Activated CD8-positive, alpha-beta T cell treated with anti-CD3 and anti-CD28 coated beads for 36 hours (primary cell): ENCODE measurements around the gene ABCC8. TPM values are rescaled to one million over a fixed set of nuclear protein-coding genes. Genes with fewer than 3 reads are reported as not detected.
"Not testable (repeated sequence)": the region's sequence is repeated elsewhere in the genome, so short reads cannot be mapped to it uniquely, and the experiment has no call there.

ENCODE experiments used
- ATAC-seq: fragments of 200-7000 bp; cut with Tn5 transposase; one replicate; pipeline ENCODE4 v1.10.0; 2021; ENCODE audit warnings: mild to moderate bottlenecking, moderate library complexity
- CTCF ChIA-PET: fragments of 350-600 bp; sonication (Branson Sonifier 250); formaldehyde crosslinking; loops from one replicate; lab custom pipeline; 2021; ENCODE audit warnings: antibody characterized with exemption; lab: Charles Lee
- POLR2A ChIA-PET: fragments of 350-600 bp; sonication (Branson Sonifier 250); formaldehyde crosslinking; loops from one replicate; lab custom pipeline; 2021; ENCODE audit warnings: antibody characterized with exemption; lab: Charles Lee
- DNase-seq: peaks from one replicate; pipeline ENCODE4 v3.0.0-alpha.2; 2020
- H3K27ac Mint-ChIP-seq: one replicate; pipeline ENCODE4 v1.8.0; 2021; ENCODE audit warnings: mild to moderate bottlenecking, mixed read lengths
- H3K27me3 Mint-ChIP-seq: one replicate; pipeline ENCODE4 v1.8.0; 2021; ENCODE audit warnings: mixed read lengths
- H3K36me3 Mint-ChIP-seq: one replicate; pipeline ENCODE4 v1.8.0; 2021; ENCODE audit warnings: low read depth, mixed read lengths
- H3K4me1 Mint-ChIP-seq: one replicate; pipeline ENCODE4 v1.8.0; 2021; ENCODE audit warnings: low read depth, mixed read lengths
- H3K4me3 Mint-ChIP-seq: one replicate; pipeline ENCODE4 v1.8.0; 2021; ENCODE audit warnings: mild to moderate bottlenecking, moderate library complexity, mixed read lengths
- H3K9me3 Mint-ChIP-seq: one replicate; pipeline ENCODE4 v1.8.0; 2021; ENCODE audit warnings: mixed read lengths
- CTCF ChIP-seq: fragments of 200-600 bp; IDR thresholded peaks from one replicate; pipeline ENCODE4 v1.8.0; 2022; ENCODE audit warnings: antibody characterized with exemption, mild to moderate bottlenecking
- intact Hi-C: fragments of 100-400 bp; cut with micrococcal nuclease; formaldehyde crosslinking; loops from one replicate; pipeline ENCODE4 v1.10.0; 2022
- total RNA-seq, 2 experiments: library from RNA; stranded (reverse); gene quantifications; one replicate each; pipeline ENCODE4 v1.2.3, GENCODE V29; 2021

The ABCC8 gene
- total RNA-seq, 2 experiments from 2014 or later = not detected

- CTCF ChIA-PET = interaction anchor here (1.3 to 1.8 kb wide), 3 partner anchors 13 to 47 kb away, joined by 3 to 7 read pairs (median 5); no protein-coding TSS in a partner anchor
Observed at GRCh38 chr11:17431139-17431538, 45.5 kb downstream of the ABCC8 start.

DNA sequence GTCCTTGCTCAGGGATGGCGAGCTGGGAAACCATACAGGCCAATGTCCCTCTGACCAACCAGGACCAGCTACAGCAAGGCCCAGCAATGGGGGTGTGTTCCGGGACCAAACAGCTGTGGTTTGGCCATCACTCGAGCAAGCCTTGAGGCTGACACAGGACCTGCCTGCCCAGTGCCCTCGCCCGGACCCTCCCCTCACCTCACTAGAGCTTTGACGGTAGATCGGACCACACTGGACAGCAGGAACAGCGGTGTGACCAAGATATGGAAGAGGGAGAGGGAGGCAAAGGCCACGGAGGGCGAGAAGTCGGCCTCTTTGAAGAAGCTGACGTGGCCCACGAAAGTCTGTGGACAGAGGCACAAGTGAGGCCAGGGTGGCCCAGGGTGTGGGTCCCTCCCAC lies 46.0 kb downstream of the ABCC8 start:
- H3K27me3 Mint-ChIP-seq = peaks cover 8% of the 10 kb centered on the region
- no peaks in the 10 kb centered on the region for H3K4me1 Mint-ChIP-seq
- H3K36me3 Mint-ChIP-seq = no peaks in the 10 kb centered on the region
- CTCF ChIA-PET = interaction anchor here (1.7 to 1.8 kb wide), 2 partner anchors 12 to 47 kb away, joined by 5 to 7 read pairs; no protein-coding TSS in a partner anchor
- no peak overlapping the region for H3K4me3 Mint-ChIP-seq
- intact Hi-C loops = no loop called here
- POLR2A ChIA-PET = no interaction called here
- TF ChIP-seq CTCF = no peak
- ATAC-seq = no peak
- H3K9me3 Mint-ChIP-seq = no peaks in the 10 kb centered on the region
- DNase-seq = no peak
- no peak overlapping the region for H3K27ac Mint-ChIP-seq

More at GRCh38 chr11:17431139-17431538, 45.5 kb downstream of the ABCC8 start:
- intact Hi-C loops = no loop called here
- no peak overlapping the region for H3K4me3 Mint-ChIP-seq
- no peak for DNase-seq
- no peaks in the 10 kb centered on the region for H3K36me3 Mint-ChIP-seq
- no peak for TF ChIP-seq CTCF
- ATAC-seq = no peak
- no peaks in the 10 kb centered on the region for H3K4me1 Mint-ChIP-seq
- POLR2A ChIA-PET = no interaction called here
- no peaks in the 10 kb centered on the region for H3K9me3 Mint-ChIP-seq
- peaks cover 6% of the 10 kb centered on the region for H3K27me3 Mint-ChIP-seq
- H3K27ac Mint-ChIP-seq = no peak overlapping the region

DNA sequence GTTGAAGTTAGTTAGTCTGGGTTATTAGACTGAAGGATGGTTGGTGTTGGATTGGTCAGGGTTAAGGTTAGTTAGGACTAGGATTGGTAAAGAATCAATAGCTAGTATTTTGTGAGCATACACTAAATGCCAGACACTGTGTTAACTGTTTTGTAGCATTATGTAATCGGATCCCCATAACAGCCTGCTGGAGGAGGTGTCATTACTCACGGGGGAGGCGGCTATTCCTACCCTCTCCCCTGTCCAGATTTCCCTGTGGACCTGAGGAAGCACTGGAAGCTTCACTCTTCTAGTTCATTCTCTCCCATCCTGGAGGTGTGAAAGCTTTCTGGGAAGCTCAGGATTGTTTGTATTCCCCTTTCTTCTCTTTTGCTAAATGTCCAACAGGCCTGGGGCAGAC lies 47.7 kb downstream of the ABCC8 start:
- ChIA-PET POLR2A (no interaction called here), CTCF (interaction anchor here (1.3 to 1.8 kb wide), 2 partner anchors 9 to 40 kb away, joined by 3 to 5 read pairs; partner anchors contain the start of gene KCNJ11)

DNA sequence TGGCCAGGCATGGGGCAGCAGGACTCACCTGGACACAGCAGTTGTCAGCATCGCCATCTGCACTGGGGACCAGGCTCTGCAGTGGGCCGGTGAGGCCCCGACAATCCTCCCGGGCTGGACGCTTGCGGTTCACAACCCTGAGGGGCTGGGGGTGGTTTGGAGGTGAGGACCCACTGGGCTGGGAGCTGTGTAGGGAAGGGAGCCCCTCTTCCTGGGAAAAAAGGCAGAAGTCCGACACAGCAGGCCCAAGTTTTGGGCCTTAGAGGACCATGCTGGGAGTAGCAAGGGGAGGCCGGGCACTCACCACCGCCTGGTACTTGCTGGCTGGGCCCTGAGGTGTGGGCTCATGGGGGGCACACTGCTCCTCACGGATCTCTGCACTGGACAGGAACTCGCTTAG lies 48.4 kb downstream of the ABCC8 start:
- ChIA-PET CTCF (interaction anchor here (1.8 kb wide), 1 partner anchor 8 kb away, joined by 5 read pairs; no protein-coding TSS in a partner anchor), POLR2A (no interaction called here)
- Mint-ChIP-seq H3K4me1 (no peaks in the 10 kb centered on the region), H3K27me3 (peaks cover 8% of the 10 kb centered on the region), H3K9me3 (no peaks in the 10 kb centered on the region), H3K27ac (no peak overlapping the region), H3K4me3 (no peak overlapping the region), H3K36me3 (no peaks in the 10 kb centered on the region)
- DNase-seq (no peak), ATAC-seq (no peak)
- TF ChIP-seq CTCF = no peak
- intact Hi-C loops = no loop called here

More for the DNA sequence above, 47.7 kb downstream of the ABCC8 start:
- intact Hi-C loops = no loop called here
- Mint-ChIP-seq H3K36me3 (no peaks in the 10 kb centered on the region), H3K27me3 (peaks cover 8% of the 10 kb centered on the region), H3K4me1 (no peaks in the 10 kb centered on the region), H3K9me3 (no peaks in the 10 kb centered on the region), H3K27ac (no peak overlapping the region), H3K4me3 (no peak overlapping the region)
- no peak for ATAC-seq
- no peak for DNase-seq
- no peak for TF ChIP-seq CTCF

DNA sequence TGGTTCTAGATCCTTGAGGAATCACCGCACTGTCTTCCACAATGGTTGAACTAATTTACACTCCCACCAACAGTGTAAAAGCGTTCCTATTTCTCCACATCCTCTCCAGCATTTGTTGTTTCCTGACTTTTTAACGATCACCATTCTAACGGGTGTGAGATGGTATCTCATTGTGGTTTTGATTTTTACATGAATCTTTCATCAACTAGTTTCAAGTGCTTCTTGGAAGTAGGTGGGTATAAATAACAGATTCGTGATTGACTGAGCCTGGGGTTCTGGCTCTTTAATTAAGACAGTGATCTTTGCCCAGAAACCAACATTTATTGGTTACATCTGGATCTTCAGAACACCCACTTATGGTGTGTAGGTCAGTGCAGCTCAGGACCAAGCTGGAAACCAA lies 50.4 kb downstream of the ABCC8 start:
- intact Hi-C loops, DNase-seq, H3K4me3 Mint-ChIP-seq, H3K9me3 Mint-ChIP-seq, ATAC-seq, CTCF ChIA-PET, H3K4me1 Mint-ChIP-seq, H3K36me3 Mint-ChIP-seq, H3K27ac Mint-ChIP-seq, POLR2A ChIA-PET: not testable (repeated sequence)
- peaks cover 14% of the 10 kb centered on the region for H3K27me3 Mint-ChIP-seq
